Kidney (tissue), 14 donors: ENCODE results near the gene RGS4. TPM values are rescaled to one million over a fixed set of nuclear protein-coding genes. Genes with fewer than 3 reads are reported as not detected.

Experiments
- DNase-seq, 5 donors: peaks; one replicate each; pipeline ENCODE4 v3.0.0-alpha.2; 2013 to 2020
- FAIRE-seq: peaks from 2 replicates; lab custom pipeline; 2012; peaks lifted over from hg19 to GRCh38; lab: Jason Lieb, UNC
- H3K27ac ChIP-seq, 2 donors: one replicate each; pipeline ENCODE4 v1.7.0; 2013; ENCODE audit warnings: low read depth in 2 of 2, low read length in 2 of 2, inconsistent platforms in 1 of 2
- H3K27me3 ChIP-seq: one replicate; pipeline ENCODE4 v1.7.1; 2013; ENCODE audit warnings: low read length, inconsistent platforms; ENCODE audit not compliant: control insufficient read depth, insufficient read depth
- H3K36me3 ChIP-seq, 3 donors: one replicate each; pipeline versions ENCODE4 v1.7.0 to v1.7.1; 2013; ENCODE audit warnings: low read length in 3 of 3, control low read depth in 1 of 3, inconsistent platforms in 1 of 3; ENCODE audit not compliant: insufficient read depth in 3 of 3, control insufficient read depth in 2 of 3
- H3K4me1 ChIP-seq, 3 donors: one replicate each; pipeline versions ENCODE4 v1.7.0 to v1.7.1; 2013; ENCODE audit warnings: low read length in 3 of 3, inconsistent platforms in 1 of 3, low read depth in 1 of 3; ENCODE audit not compliant: control insufficient read depth in 2 of 3, insufficient read depth in 2 of 3
- H3K4me3 ChIP-seq, 3 donors: one replicate each; pipeline versions ENCODE4 v1.7.0 to v1.8.1; 2013; ENCODE audit warnings: low read length in 3 of 3, control low read depth in 1 of 3, inconsistent platforms in 1 of 3
- H3K9ac ChIP-seq, 3 donors: one replicate each; pipeline versions ENCODE4 v1.7.0 to v1.7.1; 2013; ENCODE audit warnings: low read length in 3 of 3, control low read depth in 1 of 3, inconsistent platforms in 1 of 3
- H3K9me3 ChIP-seq, 3 donors: one replicate each; pipeline versions ENCODE4 v1.7.0 to v1.7.1; 2013; ENCODE audit warnings: low read length in 3 of 3, control low read depth in 1 of 3, inconsistent platforms in 1 of 3; ENCODE audit not compliant: control insufficient read depth in 2 of 3, insufficient read depth in 1 of 3
- CTCF ChIP-seq: IDR thresholded peaks from 3 replicates; pipeline ENCODE4 v1.5.1; 2012; ENCODE audit warnings: mild to moderate bottlenecking, moderate library complexity, borderline replicate concordance; ENCODE audit not compliant: insufficient read depth; ENCODE audit errors: extremely low read depth
- intact Hi-C: fragments of 100-400 bp; cut with DNase I; formaldehyde crosslinking; loops from one replicate; pipeline ENCODE4 v1.11.1; 2022
- polyA plus RNA-seq: library from polyadenylated mRNA; stranded (reverse); fragments of 350-450 nt; fragmentation: Illumina TruSeq; extraction: RNeasy Lipid Tissue Mini Kit (QIAGEN cat#74804); gene quantifications from one replicate; pipeline ENCODE4 v1.2.3, GENCODE V29; 2014; ENCODE audit warnings: low read depth, low replicate concordance; ENCODE audit not compliant: insufficient read depth
- total RNA-seq: library from RNA; stranded (reverse); fragmentation: NEBNext Ultra II Directional; extraction: Animal tissue kit (Norgen Biotek cat#: 25700); gene quantifications from one replicate; pipeline ENCODE4 v1.2.1, GENCODE V29; 2021
- donor health status: control.
- donor health status: control.
- donor health status: control.
- donor health status: control.
- donor health status: control.
- donor health status: DM: yes; HTN: yes; CAD: no.
- donor health status: Normal renal cell carcinoma (clear cell type).

The RGS4 gene
- total and polyA plus RNA-seq, 2 donors from 2014 or later: 2.0 to 3.1 TPM

- no peaks in the 10 kb centered on the region for H3K9me3 ChIP-seq
- H3K27me3 ChIP-seq: no peaks in the 10 kb centered on the region
- H3K27ac ChIP-seq: no peak overlapping the region
- intact Hi-C loops: no loop called here
- no peaks in the 10 kb centered on the region for H3K4me1 ChIP-seq
- H3K36me3 ChIP-seq: no peaks in the 10 kb centered on the region
- TF ChIP-seq CTCF: no peak
- H3K4me3 ChIP-seq: no peak overlapping the region
- FAIRE-seq: no peak
- H3K9ac ChIP-seq: no peak overlapping the region
- DNase-seq: no peak
These were observed 37.3 kb downstream of the RGS4 start for GRCh38 chr1:163106364-163106987.

- Histone ChIP-seq H3K9me3 (no peaks in the 10 kb centered on the region), H3K4me3 (no peak overlapping the region), H3K4me1 (no peaks in the 10 kb centered on the region), H3K9ac (no peak overlapping the region), H3K27me3 (no peaks in the 10 kb centered on the region), H3K36me3 (no peaks in the 10 kb centered on the region), H3K27ac (no peak overlapping the region)
- no peak for DNase-seq
- no peak for TF ChIP-seq CTCF
- no peak for FAIRE-seq
- intact Hi-C loops: no loop called here
These were observed 38.5 kb downstream of the RGS4 start for GRCh38 chr1:163107655-163108054.

GRCh38 chr1:163115887-163116286, 46.7 kb downstream of the RGS4 start:
- Histone ChIP-seq H3K27ac (no peak overlapping the region), H3K36me3 (no peaks in the 10 kb centered on the region), H3K27me3 (no peaks in the 10 kb centered on the region), H3K4me1 (no peaks in the 10 kb centered on the region), H3K9ac (no peak overlapping the region), H3K4me3 (no peak overlapping the region), H3K9me3 (no peaks in the 10 kb centered on the region)
- TF ChIP-seq CTCF: no peak
- FAIRE-seq (no peak), DNase-seq (no peak)
- intact Hi-C loops: no loop called here

GRCh38 chr1:163119707-163120106, 50.5 kb downstream of the RGS4 start:
- Histone ChIP-seq H3K27me3 (no peaks in the 10 kb centered on the region), H3K9me3 (no peaks in the 10 kb centered on the region), H3K4me1 (no peaks in the 10 kb centered on the region), H3K4me3 (no peak overlapping the region), H3K36me3 (no peaks in the 10 kb centered on the region), H3K9ac (no peak overlapping the region), H3K27ac (no peak overlapping the region)
- FAIRE-seq: no peak
- DNase-seq: no peak
- intact Hi-C loops: no loop called here
- no peak for TF ChIP-seq CTCF
